IMR-90 (cell line): ENCODE data around the gene DYSF. TPM values are rescaled to one million over a fixed set of nuclear protein-coding genes. Genes with fewer than 3 reads are reported as not detected.

ENCODE experiments used
- ATAC-seq: fragments of 200-7000 bp; cut with Tn5 transposase; 2 replicates; pipeline ENCODE4 v1.9.1; 2020; ENCODE audit warnings: low read depth, mild to moderate bottlenecking, moderate library complexity
- BruUV-seq: library from RNA; stranded (reverse); fragments of 400-500 nt; replicated peaks from 2 replicates; lab custom pipeline; 2021; lab: Mats Ljungman, UMichigan
- CTCF ChIA-PET: fragments of 300-600 bp; formaldehyde crosslinking; extraction: SDS; loops from one replicate; lab custom pipeline; 2021; ENCODE audit warnings: antibody characterized with exemption; lab: Yijun Ruan, JAX
- POLR2A ChIA-PET: fragments of 300-600 bp; sonication (Branson Sonifier 250); formaldehyde crosslinking; loops from one replicate; lab custom pipeline; 2022; ENCODE audit warnings: antibody characterized with exemption; ENCODE audit not compliant: unreplicated experiment; lab: Charles Lee
- DNase-seq: peaks from one replicate; pipeline ENCODE4 v3.0.0; 2013
- H2AFZ ChIP-seq: replicated peaks from 2 replicates; pipeline ENCODE3; 2013; ENCODE audit warnings: low read length, mild to moderate bottlenecking; ENCODE audit not compliant: poor library complexity
- H2AK5ac ChIP-seq: 2 replicates; pipeline ENCODE4 v1.6.1; 2013; ENCODE audit warnings: low read depth, low read length, inconsistent platforms
- H2AK9ac ChIP-seq: replicated peaks from 2 replicates; pipeline ENCODE3; 2013; ENCODE audit warnings: mild to moderate bottlenecking, low read depth, low read length, moderate library complexity; ENCODE audit not compliant: poor library complexity
- H2BK120ac ChIP-seq: 2 replicates; pipeline ENCODE4 v1.6.1; 2013; ENCODE audit warnings: low read depth, low read length, inconsistent platforms
- H2BK15ac ChIP-seq: 3 replicates; pipeline ENCODE4 v1.6.1; 2013; ENCODE audit warnings: low read depth, low read length, inconsistent platforms
- H2BK20ac ChIP-seq: 2 replicates; pipeline ENCODE4 v1.6.1; 2013; ENCODE audit warnings: low read depth, mild to moderate bottlenecking, inconsistent platforms, low read length, moderate library complexity
- H2BK5ac ChIP-seq: 2 replicates; pipeline ENCODE4 v1.6.1; 2013; ENCODE audit warnings: mild to moderate bottlenecking, low read depth, low read length, inconsistent platforms; ENCODE audit not compliant: poor library complexity, severe bottlenecking
- H3K14ac ChIP-seq: replicated peaks from 2 replicates; pipeline ENCODE4 v1.6.1; 2013; ENCODE audit warnings: low read depth, low read length, inconsistent platforms
- H3K18ac ChIP-seq: 2 replicates; pipeline ENCODE4 v1.6.1; 2013; ENCODE audit warnings: low read depth, low read length, control low read depth
- H3K23ac ChIP-seq: 2 replicates; pipeline ENCODE4 v1.6.1; 2013; ENCODE audit warnings: low read depth, low read length, inconsistent platforms
- H3K27ac ChIP-seq: 2 replicates; pipeline ENCODE4 v1.5.1; 2013; ENCODE audit warnings: mild to moderate bottlenecking, control low read depth, low read length; ENCODE audit not compliant: insufficient read depth
- H3K27me3 ChIP-seq: 2 replicates; pipeline ENCODE4 v1.6.1; 2013; ENCODE audit warnings: low read length; ENCODE audit not compliant: control insufficient read depth, insufficient read depth
- H3K36me3 ChIP-seq: 2 replicates; pipeline ENCODE4 v1.6.1; 2013; ENCODE audit warnings: low read length, mixed read lengths; ENCODE audit not compliant: control insufficient read depth, insufficient read depth
- H3K4ac ChIP-seq: 2 replicates; pipeline ENCODE4 v1.6.1; 2013; ENCODE audit warnings: low read depth, low read length, inconsistent platforms
- H3K4me1 ChIP-seq: 2 replicates; pipeline ENCODE4 v1.6.1; 2013; ENCODE audit warnings: low read length, mixed read lengths; ENCODE audit not compliant: control insufficient read depth, insufficient read depth
- H3K4me2 ChIP-seq: 2 replicates; pipeline ENCODE4 v1.6.1; 2013; ENCODE audit warnings: low read depth, mild to moderate bottlenecking, control low read depth, low read length, moderate library complexity
- H3K4me3 ChIP-seq: 2 replicates; pipeline ENCODE4 v1.5.1; 2013; ENCODE audit warnings: low read depth, mild to moderate bottlenecking, control low read depth, low read length, moderate library complexity; ENCODE audit not compliant: insufficient read depth
- H3K56ac ChIP-seq: 2 replicates; pipeline ENCODE4 v1.6.1; 2013; ENCODE audit warnings: low read length, inconsistent platforms; ENCODE audit not compliant: insufficient read depth; ENCODE audit errors: extremely low read depth
- H3K79me1 ChIP-seq, 2 experiments: 2 replicates each; pipeline ENCODE4 v1.6.1; 2013; ENCODE audit warnings: low read length in 2 of 2, inconsistent platforms in 1 of 2, low read depth in 1 of 2
- H3K9ac ChIP-seq: 2 replicates; pipeline ENCODE4 v1.6.1; 2013; ENCODE audit warnings: low read depth, low read length, control low read depth
- H3K9me1 ChIP-seq: 2 replicates; pipeline ENCODE4 v1.6.1; 2013; ENCODE audit warnings: low read length, inconsistent platforms; ENCODE audit not compliant: insufficient read depth
- H3K9me3 ChIP-seq: 2 replicates; pipeline ENCODE4 v1.6.1; 2013; ENCODE audit warnings: low read length; ENCODE audit not compliant: control insufficient read depth, insufficient read depth
- H4K20me1 ChIP-seq: 2 replicates; pipeline ENCODE4 v1.6.1; 2013; ENCODE audit warnings: low read length, inconsistent platforms; ENCODE audit not compliant: insufficient read depth
- H4K5ac ChIP-seq: 2 replicates; pipeline ENCODE4 v1.6.1; 2013; ENCODE audit warnings: mild to moderate bottlenecking, low read depth, low read length, control low read depth
- H4K8ac ChIP-seq, 2 experiments: 2 replicates each; pipeline ENCODE4 v1.6.1; 2013; ENCODE audit warnings: low read depth in 2 of 2, low read length in 2 of 2, control low read depth in 1 of 2, inconsistent platforms in 1 of 2
- H4K91ac ChIP-seq: 2 replicates; pipeline ENCODE4 v1.6.1; 2013; ENCODE audit warnings: low read depth, low read length, inconsistent platforms; ENCODE audit not compliant: insufficient read depth
- BHLHE40 ChIP-seq: fragments of 150-350 bp; IDR thresholded peaks from 2 replicates; pipeline ENCODE4 v1.6.1; 2016; ENCODE audit warnings: mild to moderate bottlenecking, low read depth, low read length
- CHD1 ChIP-seq: IDR thresholded peaks from 2 replicates; pipeline ENCODE4 v1.6.1; 2012; ENCODE audit warnings: low read depth, low read length, improper control_type of control experiment
- CTCF ChIP-seq: conservative IDR thresholded peaks from 2 replicates; pipeline ENCODE4 v1.5.1; 2012; ENCODE audit warnings: mild to moderate bottlenecking, low read depth, low read length, improper control_type of control experiment
- MAFK ChIP-seq: IDR thresholded peaks from 2 replicates; pipeline ENCODE4 v1.6.1; 2012; ENCODE audit warnings: low read depth, low read length, improper control_type of control experiment
- MAZ ChIP-seq: IDR thresholded peaks from 2 replicates; pipeline ENCODE4 v1.6.1; 2012; ENCODE audit warnings: low read depth, mild to moderate bottlenecking, low read length, improper control_type of control experiment, moderate library complexity, borderline replicate concordance
- POLR2A ChIP-seq: IDR thresholded peaks from 2 replicates; pipeline ENCODE4 v1.6.1; 2012; ENCODE audit warnings: mild to moderate bottlenecking, low read depth, low read length
- RCOR1 ChIP-seq: IDR thresholded peaks from 2 replicates; pipeline ENCODE4 v1.6.1; 2012; ENCODE audit warnings: mild to moderate bottlenecking, low read length, improper control_type of control experiment; ENCODE audit not compliant: insufficient replicate concordance
- RFX5 ChIP-seq: IDR thresholded peaks from 2 replicates; pipeline ENCODE4 v1.8.0; 2012; ENCODE audit warnings: low read depth, mild to moderate bottlenecking, low read length, moderate library complexity
- SMC3 ChIP-seq: fragments of 150-350 bp; IDR thresholded peaks from 2 replicates; pipeline ENCODE4 v1.6.1; 2016; ENCODE audit warnings: low read depth, mild to moderate bottlenecking, antibody characterized with exemption, low read length, moderate library complexity
- WGBS, 2 experiments: methylation state at CpG; one replicate each; pipeline versions ENCODE4 v1.1.5 to v1.1.7; 2013; ENCODE audit warnings: missing lambda C conversion rate in 2 of 2; ENCODE audit not compliant: insufficient read length in 1 of 2; ENCODE audit errors: extremely low coverage in 2 of 2; 5-methylcytosine and 5-hydroxymethylcytosine counted together
- dilution Hi-C: fragments of 300-500 bp; cut with HindIII; formaldehyde crosslinking; loops from one replicate; pipeline ENCODE4 v1.14.3; 2018; ENCODE audit warnings: low sequenced_read_pairs; ENCODE audit not compliant: unreplicated experiment
- in situ Hi-C: fragments of 300-500 bp; cut with MboI; formaldehyde crosslinking; loops from 3 replicates; pipeline ENCODE4 v1.14.3; 2019; ENCODE audit warnings: low sequenced_read_pairs, inconsistent platforms, mixed read lengths
- intact Hi-C: fragments of 100-400 bp; cut with micrococcal nuclease; formaldehyde crosslinking; loops from 2 replicates; pipeline ENCODE4 v1.10.0; 2022
- polyA plus RNA-seq, 3 experiments: library from polyadenylated mRNA; depleted of rRNA; stranded (reverse); fragments of >200 nt; gene quantifications; 2 replicates each; pipeline ENCODE4 v1.2.3, GENCODE V29; 2012; ENCODE audit warnings: low replicate concordance in 1 of 3
- total RNA-seq: library from RNA; depleted of rRNA; stranded (reverse); fragments of >200 nt; gene quantifications from 2 replicates; pipeline ENCODE4 v1.2.3, GENCODE V29; 2012

The DYSF gene
- total and polyA plus RNA-seq, 2 of the 4 experiments (the other 2 are of a cell fraction), result 0.09 to 0.18 TPM

- no peak overlapping the region for H3K23ac ChIP-seq
- H3K27me3 ChIP-seq, result peaks cover 15% of the 10 kb centered on the region
- no peak overlapping the region for H4K5ac ChIP-seq
- dilution Hi-C loops, result no loop called here
- ChIA-PET CTCF (no interaction called here), POLR2A (no interaction called here)
- no peak overlapping the region for H2AK9ac ChIP-seq
- H3K4me1 ChIP-seq, result no peaks in the 10 kb centered on the region
- H3K4me2 ChIP-seq, result no peak overlapping the region
- no peak overlapping the region for H3K18ac ChIP-seq
- DNase-seq (no peak), ATAC-seq (no peak)
- H3K9me1 ChIP-seq, result no peaks in the 10 kb centered on the region; the same call in 1 of the 2 replicates
- no peak overlapping the region for H2AFZ ChIP-seq
- no peak overlapping the region for H3K56ac ChIP-seq
- H3K79me1 ChIP-seq, result no peaks in the 10 kb centered on the region
- H4K8ac ChIP-seq, result no peak overlapping the region
- BruUV-seq, result no TSS peak
- no peaks in the 10 kb centered on the region for H3K9me3 ChIP-seq
- in situ Hi-C loops, result no loop called here
- no peak overlapping the region for H2BK20ac ChIP-seq
- H4K20me1 ChIP-seq, result no peaks in the 10 kb centered on the region
- H2BK120ac ChIP-seq, result no peak overlapping the region
- no peak overlapping the region for H2BK15ac ChIP-seq
- H2AK5ac ChIP-seq, result no peak overlapping the region
- no peak overlapping the region for H2BK5ac ChIP-seq
- intact Hi-C loops, result loop anchor here (10.0 kb wide), 1 partner anchor 316 kb away; no protein-coding TSS in a partner anchor
- no peak overlapping the region for H3K14ac ChIP-seq
- TF ChIP-seq CHD1 (no peak), MAZ (no peak), RCOR1 (no peak), SMC3 (no peak), RFX5 (no peak), CTCF (no peak), BHLHE40 (no peak), POLR2A (no peak), MAFK (no peak)
- WGBS, 2 experiments, result 61% methylated on average over 5 of the region's 15 CpGs; no CpG with 5 or more reads in 1 of the 2 experiments
- H3K4ac ChIP-seq, result no peak overlapping the region
- no peak overlapping the region for H3K4me3 ChIP-seq
- H4K91ac ChIP-seq, result no peak overlapping the region
- H3K9ac ChIP-seq, result no peak overlapping the region
- no peaks in the 10 kb centered on the region for H3K36me3 ChIP-seq
- H3K27ac ChIP-seq, result no peak overlapping the region
Measured at GRCh38 chr2:71619230-71619741, 165.9 kb downstream of the DYSF start.
